ENCODE measurements around the gene DCN.

The DCN gene

DNA sequence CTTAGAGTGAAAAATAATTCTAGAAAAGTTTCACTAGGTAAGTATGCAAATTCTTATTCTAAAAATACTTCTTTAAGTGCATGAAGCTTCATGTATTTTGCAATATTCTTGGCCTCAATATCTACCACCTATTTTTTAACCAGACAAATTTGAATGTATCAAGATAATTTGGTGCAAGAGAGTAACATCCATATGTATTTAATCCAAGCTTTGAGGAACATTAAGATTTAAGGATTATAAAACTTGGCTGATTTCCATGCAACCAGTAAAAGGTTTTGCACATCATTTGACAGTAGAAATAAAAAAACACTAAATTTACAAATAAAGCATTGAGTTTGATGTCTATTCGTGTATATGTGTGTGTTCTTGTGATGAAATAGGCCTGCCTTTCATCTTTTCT lies 79.0 kb downstream of the DCN start:
- no peak for DNase-seq (ENCODE audit: extremely low read depth, low read depth)
- TF ChIP-seq, protein P1, sequence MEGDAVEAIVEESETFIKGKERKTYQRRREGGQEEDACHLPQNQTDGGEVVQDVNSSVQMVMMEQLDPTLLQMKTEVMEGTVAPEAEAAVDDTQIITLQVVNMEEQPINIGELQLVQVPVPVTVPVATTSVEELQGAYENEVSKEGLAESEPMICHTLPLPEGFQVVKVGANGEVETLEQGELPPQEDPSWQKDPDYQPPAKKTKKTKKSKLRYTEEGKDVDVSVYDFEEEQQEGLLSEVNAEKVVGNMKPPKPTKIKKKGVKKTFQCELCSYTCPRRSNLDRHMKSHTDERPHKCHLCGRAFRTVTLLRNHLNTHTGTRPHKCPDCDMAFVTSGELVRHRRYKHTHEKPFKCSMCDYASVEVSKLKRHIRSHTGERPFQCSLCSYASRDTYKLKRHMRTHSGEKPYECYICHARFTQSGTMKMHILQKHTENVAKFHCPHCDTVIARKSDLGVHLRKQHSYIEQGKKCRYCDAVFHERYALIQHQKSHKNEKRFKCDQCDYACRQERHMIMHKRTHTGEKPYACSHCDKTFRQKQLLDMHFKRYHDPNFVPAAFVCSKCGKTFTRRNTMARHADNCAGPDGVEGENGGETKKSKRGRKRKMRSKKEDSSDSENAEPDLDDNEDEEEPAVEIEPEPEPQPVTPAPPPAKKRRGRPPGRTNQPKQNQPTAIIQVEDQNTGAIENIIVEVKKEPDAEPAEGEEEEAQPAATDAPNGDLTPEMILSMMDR (IDR thresholded peaks at IDR 0.05; ENCODE audit: low read depth, low read length): no peak

- TF ChIP-seq, protein P1 (IDR thresholded peaks at IDR 0.05; ENCODE audit: low read depth, low read length): no peak
- no peak for DNase-seq (ENCODE audit: extremely low read depth, low read depth)
Observed at GRCh38 chr12:91103101-91103500, 79.5 kb downstream of the DCN start.

- DNase-seq (ENCODE audit: extremely low read depth, low read depth): no peak
- TF ChIP-seq, protein P1 (IDR thresholded peaks at IDR 0.05; ENCODE audit: low read depth, low read length): no peak
Observed at GRCh38 chr12:91100906-91101305, 81.7 kb downstream of the DCN start.

- no peak for DNase-seq (ENCODE audit: extremely low read depth, low read depth)
- TF ChIP-seq, protein P1 (IDR thresholded peaks at IDR 0.05; ENCODE audit: low read depth, low read length): no peak
Observed at GRCh38 chr12:91099836-91100235, 82.8 kb downstream of the DCN start.

GRCh38 chr12:91099341-91099740 lies 83.3 kb downstream of the DCN start:
- DNase-seq (ENCODE audit: extremely low read depth, low read depth): no peak

DNA sequence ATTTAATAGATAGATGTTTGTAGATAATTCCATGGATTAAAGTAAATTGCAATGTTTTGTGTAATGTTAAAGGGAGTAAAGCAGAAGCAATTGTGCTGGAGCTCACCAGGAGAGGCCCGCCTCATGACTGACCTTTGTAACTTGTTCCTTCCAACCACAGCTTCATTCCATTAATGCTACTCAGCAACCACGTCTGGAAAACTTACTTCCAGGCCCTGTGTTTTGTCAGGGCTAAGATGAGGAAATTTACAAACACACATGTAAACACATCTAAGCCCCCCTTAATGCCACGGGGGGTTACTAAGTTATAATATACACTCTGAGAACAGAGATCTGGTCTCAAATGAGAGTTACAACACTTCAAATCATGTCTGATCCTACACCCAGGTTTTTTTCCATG lies 83.7 kb downstream of the DCN start:
- TF ChIP-seq, protein P1 (IDR thresholded peaks at IDR 0.05; ENCODE audit: low read depth, low read length): no peak
- peak; percentile 71 for DNase-seq (ENCODE audit: extremely low read depth, low read depth)

More at GRCh38 chr12:91099341-91099740, 83.3 kb downstream of the DCN start:
- TF ChIP-seq, protein P1 (IDR thresholded peaks at IDR 0.05; ENCODE audit: low read depth, low read length): no peak

DNA sequence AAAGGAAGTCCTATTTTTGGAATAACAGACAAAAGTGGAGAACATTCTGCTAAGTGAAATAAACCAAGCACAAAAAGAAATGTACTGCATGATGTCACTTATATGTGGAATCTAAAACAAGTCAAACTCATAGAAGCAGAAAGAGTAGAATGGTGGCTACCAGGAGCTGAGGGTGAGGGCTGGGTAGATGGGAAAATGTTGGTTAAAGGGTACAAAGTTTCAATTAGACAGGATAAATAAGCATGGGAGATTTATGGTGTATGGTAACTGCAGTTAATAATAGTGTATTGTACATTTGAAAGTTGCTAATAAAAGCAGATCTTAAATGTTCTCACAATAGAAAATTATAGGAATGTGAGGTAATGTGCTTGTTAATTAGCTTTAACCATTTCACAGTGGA lies 84.2 kb downstream of the DCN start:
- no peak for DNase-seq (ENCODE audit: extremely low read depth, low read depth)
- TF ChIP-seq, protein P1 (IDR thresholded peaks at IDR 0.05; ENCODE audit: low read depth, low read length): no peak
